GM20431 (cell line): ENCODE results near the gene PPP1R14B.

Source experiments
- in situ Hi-C: fragments of 300-500 bp; cut with MseI, MboI; formaldehyde crosslinking; loops from one replicate; pipeline ENCODE4 v1.15.0; 2020; ENCODE audit warnings: low sequenced_read_pairs; ENCODE audit not compliant: unreplicated experiment

The PPP1R14B gene

DNA sequence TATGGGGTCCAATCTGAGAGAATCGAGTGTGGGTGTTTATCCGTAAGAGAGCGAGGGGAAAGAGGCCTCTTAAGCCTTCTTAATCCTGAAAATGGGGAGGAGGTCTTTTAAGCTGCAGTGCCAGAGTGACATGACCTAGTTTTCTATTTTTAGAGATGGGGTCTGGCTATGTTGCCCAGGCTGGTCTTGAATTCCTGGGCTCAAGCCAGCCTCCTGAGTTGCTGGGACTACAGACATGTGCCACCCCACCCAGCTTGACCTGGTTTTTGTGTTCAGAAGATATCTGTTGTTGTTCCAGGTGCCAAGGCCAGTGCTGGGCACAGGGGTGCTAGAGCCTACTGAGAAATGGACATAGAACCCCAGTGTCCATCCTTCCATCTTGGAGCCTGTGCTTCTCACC is 36.3 kb upstream of the PPP1R14B start:
- in situ Hi-C loops, result no loop called here

DNA sequence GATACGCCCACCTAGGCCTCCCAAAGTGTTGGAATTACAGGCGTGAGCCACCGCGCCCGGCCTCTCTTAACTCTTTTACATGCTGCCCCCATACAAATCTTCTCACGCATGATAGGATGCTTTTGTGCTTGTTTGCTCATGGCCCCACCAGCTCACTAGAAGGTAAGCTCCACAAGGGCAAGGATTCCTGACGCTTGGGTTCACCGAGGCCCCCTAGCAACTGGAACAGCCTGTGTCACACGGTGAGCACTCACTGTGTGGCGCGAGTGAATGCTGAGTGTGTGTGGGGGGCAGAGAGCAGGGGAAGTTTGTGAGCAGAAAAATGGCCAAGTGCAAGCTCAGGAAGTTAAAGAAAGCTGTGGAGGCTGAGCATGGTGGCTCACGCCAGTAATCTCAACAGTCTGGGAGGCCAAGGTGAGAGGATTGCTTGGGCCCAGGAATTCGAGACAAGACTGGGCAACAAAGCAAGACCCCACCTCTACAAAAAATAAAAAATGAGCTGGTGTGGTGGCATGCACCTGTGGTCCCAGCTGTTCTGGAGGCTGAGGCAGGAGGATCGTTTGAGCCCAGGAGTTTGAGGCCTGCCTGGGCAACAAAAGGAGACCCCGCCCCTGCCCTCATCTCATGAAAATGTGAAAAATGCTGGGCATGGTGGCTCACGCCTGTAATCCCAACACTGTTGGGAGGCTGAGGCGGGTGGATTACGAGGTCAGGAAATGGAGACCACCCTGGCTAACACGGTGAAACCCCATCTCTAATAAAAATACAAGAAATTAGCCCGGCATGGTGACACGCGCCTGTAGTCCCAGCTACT is 35.4 kb upstream of the PPP1R14B start:
- in situ Hi-C loops, result no loop called here

DNA sequence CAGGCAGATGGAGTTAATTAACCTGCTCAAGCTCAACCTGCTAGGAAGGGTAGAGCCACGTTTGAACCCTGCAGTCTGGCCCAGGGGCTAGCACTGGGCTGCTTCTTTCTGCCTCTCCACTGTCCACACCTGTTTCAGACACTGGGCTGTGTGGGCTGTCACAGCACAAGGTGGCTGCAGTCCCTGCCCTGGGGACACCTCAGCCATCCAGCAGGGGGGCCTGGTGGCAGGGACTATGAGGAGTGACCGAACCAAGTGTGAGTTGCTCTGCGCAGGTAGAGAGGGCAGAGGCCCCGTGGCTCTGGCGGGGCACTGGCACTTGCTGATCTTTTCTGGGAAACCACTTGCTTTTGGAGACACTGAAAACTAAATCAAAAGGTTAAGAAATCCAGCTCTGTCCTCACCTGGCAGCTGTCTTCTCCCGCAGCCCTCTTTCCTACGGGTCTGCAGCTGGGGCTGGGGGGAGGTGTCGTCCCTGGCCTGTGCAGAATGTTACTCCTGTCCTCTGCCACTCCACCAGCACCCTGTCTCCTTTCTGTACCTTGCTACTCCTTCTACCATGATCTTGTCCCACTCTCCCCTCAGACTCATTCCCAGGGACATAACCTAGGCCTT is 31.9 kb upstream of the PPP1R14B start:
- in situ Hi-C loops, result no loop called here

GRCh38 chr11:64276653-64277431 is 30.1 kb upstream of the PPP1R14B start:
- in situ Hi-C loops, result no loop called here

GRCh38 chr11:64275841-64276240 is 29.1 kb upstream of the PPP1R14B start:
- in situ Hi-C loops, result no loop called here

DNA sequence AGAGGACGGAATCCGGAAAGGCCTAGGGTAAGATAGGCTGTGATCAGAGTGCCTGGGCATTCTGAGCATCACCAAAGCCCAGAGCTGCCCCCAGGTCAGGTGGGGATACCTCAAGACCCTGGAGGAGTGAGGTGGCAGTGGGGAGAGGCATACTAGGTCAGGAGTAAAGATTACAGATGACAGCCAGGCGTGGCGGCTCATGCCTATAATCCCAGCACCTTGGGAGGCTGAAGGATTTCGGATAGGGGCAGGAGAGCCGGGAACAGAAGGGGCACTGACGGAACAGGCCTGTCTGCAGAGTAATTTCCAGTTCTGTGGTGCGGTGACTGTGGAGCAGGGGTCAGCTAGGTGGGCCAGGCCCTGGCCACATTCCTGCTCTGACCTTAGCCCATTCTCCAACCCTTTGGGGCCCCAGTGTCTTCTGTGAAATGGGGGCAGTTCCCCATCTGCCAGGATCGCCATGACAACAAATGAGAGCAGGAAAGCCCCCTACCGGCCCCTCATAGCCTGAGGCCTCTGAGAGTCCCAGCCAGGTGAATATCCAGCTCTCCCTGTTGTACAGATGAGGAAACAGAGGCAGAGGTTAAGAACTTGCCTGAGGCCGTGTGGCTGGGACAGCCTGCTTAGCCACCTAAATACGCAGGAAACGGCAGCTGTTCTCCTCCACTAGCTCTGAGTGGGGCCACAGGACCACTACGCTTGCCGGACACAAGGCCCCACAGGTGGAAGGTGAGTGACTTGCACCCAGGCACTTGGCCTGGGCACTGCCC is 28.5 kb upstream of the PPP1R14B start:
- in situ Hi-C loops, result no loop called here

DNA sequence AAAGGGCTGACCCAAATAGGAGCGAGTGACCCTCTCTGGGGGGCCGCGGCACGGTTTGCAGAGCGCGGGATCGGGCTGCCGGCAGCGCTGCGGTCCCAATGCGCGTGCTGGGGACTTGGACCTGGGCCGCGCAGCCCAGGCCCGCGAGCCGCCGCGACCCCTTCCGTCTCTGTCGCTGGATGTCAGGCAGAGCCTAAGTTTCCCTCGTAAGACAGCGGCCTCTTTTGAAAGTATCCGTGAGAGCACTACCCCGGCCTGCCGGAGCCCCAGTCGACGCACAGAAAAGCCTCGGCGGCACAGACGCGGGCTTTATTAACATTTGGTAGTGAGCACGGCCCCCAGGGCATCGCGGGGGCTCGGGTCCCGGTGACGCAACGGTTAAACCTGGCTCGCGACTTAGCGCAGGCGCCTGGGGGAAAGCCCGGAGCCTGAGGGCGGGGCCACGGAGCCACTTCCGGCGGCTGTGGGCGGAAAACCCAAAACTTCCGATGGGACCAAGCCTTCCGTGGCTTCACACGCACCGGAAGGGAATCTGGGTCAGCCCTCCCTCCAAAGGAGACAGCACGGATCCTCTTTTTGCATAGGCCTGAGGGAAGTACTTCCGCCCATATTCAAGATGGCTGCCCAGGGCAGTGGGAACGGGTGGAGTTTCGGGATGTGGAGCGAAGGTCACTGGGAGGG is 22.9 kb upstream of the PPP1R14B start:
- in situ Hi-C loops, result no loop called here

- in situ Hi-C loops, result no loop called here
These were observed 22.3 kb upstream of the PPP1R14B start for GRCh38 chr11:64268893-64269539.

GRCh38 chr11:64268025-64268892 is 21.5 kb upstream of the PPP1R14B start:
- in situ Hi-C loops, result no loop called here

GRCh38 chr11:64267207-64267945 is 20.6 kb upstream of the PPP1R14B start:
- in situ Hi-C loops, result no loop called here

DNA sequence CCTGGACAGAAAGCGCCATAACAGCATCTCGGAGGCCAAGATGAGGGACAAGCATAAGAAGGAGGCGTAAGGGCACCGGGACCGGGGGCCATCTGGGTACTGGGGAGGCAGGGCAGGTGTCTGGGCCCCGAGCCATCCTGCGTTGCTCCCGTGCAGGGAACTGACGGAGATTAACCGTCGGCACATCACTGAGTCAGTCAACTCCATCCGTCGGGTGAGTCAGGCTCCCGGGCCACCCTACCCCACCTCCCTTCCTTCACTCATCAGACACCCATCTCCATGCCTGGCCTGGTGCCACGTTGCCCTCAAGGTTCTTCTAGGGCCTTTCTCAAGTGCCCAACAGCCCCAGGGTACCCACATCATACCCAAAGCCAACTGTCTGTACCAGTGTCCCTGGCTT is 19.6 kb upstream of the PPP1R14B start:
- in situ Hi-C loops, result no loop called here

GRCh38 chr11:64265176-64266160 is 18.7 kb upstream of the PPP1R14B start:
- in situ Hi-C loops, result no loop called here

DNA sequence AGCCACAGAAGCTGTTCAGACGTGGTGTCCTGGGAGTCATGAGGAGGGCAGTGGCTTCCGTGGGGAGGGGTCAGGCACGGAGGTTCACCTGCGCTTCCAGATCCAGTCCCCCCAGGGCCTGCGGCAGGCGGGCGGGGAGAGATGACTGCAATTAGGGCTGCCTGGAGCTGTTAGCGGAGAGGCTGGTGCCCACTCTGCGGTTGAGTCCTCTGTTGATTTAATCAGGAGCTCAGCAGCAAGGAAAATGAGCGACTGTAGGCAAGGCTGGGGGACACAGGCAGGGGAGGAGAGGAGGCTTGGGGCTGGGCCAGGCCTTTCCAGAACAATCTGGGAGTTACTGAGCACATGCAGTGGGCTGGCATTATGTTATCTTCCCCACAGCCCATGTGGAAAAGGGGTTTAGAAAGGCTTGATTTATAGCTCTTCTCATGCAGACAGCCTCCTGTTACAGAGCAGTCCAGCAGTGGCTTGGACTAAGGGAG is 17.7 kb upstream of the PPP1R14B start:
- in situ Hi-C loops, result no loop called here

- in situ Hi-C loops, result no loop called here
These were observed 17.2 kb upstream of the PPP1R14B start for GRCh38 chr11:64263947-64264317.

- in situ Hi-C loops, result no loop called here
These were observed 16.5 kb upstream of the PPP1R14B start for GRCh38 chr11:64263021-64263946.
